ENCODE measurements around the gene XRCC4. TPM values are rescaled to one million over a fixed set of nuclear protein-coding genes. Genes with fewer than 3 reads are reported as not detected.

The XRCC4 gene
- total and polyA plus RNA-seq, 2 of the 13 experiments (the other 11 are each of a cell fraction or from before 2014, with no cell fraction given): 2.8 to 12.6 TPM

- TF ChIP-seq CTCF (CRISPR knock-in tag; IDR thresholded peaks at IDR 0.05): peak; percentile 23; the same call in 1 of the 2 replicates
- no peak for TF ChIP-seq ZNF609 (CRISPR knock-in tag; IDR thresholded peaks at IDR 0.05; ENCODE audit: borderline replicate concordance)
- no peak for TF ChIP-seq KDM4B (CRISPR knock-in tag; IDR thresholded peaks at IDR 0.05)
- TF ChIP-seq, protein P1, sequence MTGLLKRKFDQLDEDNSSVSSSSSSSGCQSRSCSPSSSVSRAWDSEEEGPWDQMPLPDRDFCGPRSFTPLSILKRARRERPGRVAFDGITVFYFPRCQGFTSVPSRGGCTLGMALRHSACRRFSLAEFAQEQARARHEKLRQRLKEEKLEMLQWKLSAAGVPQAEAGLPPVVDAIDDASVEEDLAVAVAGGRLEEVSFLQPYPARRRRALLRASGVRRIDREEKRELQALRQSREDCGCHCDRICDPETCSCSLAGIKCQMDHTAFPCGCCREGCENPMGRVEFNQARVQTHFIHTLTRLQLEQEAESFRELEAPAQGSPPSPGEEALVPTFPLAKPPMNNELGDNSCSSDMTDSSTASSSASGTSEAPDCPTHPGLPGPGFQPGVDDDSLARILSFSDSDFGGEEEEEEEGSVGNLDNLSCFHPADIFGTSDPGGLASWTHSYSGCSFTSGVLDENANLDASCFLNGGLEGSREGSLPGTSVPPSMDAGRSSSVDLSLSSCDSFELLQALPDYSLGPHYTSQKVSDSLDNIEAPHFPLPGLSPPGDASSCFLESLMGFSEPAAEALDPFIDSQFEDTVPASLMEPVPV (CRISPR knock-in tag; IDR thresholded peaks at IDR 0.05): no peak
- peak; percentile 81 for TF ChIP-seq ZBTB33 (CRISPR knock-in tag; IDR thresholded peaks at IDR 0.05)
- no peak for TF ChIP-seq KDM5A (IDR thresholded peaks at IDR 0.05; ENCODE audit: borderline replicate concordance, low read length)
- TF ChIP-seq ZNF350 (CRISPR knock-in tag; IDR thresholded peaks at IDR 0.05; ENCODE audit: borderline replicate concordance, low read depth): no peak
- TF ChIP-seq, protein P2, sequence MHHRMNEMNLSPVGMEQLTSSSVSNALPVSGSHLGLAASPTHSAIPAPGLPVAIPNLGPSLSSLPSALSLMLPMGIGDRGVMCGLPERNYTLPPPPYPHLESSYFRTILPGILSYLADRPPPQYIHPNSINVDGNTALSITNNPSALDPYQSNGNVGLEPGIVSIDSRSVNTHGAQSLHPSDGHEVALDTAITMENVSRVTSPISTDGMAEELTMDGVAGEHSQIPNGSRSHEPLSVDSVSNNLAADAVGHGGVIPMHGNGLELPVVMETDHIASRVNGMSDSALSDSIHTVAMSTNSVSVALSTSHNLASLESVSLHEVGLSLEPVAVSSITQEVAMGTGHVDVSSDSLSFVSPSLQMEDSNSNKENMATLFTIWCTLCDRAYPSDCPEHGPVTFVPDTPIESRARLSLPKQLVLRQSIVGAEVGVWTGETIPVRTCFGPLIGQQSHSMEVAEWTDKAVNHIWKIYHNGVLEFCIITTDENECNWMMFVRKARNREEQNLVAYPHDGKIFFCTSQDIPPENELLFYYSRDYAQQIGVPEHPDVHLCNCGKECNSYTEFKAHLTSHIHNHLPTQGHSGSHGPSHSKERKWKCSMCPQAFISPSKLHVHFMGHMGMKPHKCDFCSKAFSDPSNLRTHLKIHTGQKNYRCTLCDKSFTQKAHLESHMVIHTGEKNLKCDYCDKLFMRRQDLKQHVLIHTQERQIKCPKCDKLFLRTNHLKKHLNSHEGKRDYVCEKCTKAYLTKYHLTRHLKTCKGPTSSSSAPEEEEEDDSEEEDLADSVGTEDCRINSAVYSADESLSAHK (CRISPR knock-in tag; IDR thresholded peaks at IDR 0.05; ENCODE audit: borderline replicate concordance): no peak
Measured at GRCh38 chr5:83133797-83134196, 56.5 kb downstream of the XRCC4 start (continued).
